H1 (cell line): Measurements from ENCODE around the gene MPV17L2. TPM values are rescaled to one million over a fixed set of nuclear protein-coding genes. Genes with fewer than 3 reads are reported as not detected.

Experiments
- CTCF ChIA-PET: fragments of 300-600 bp; sonication (Branson Sonifier 250); formaldehyde crosslinking; loops from one replicate; lab custom pipeline; 2021; ENCODE audit not compliant: partially characterized antibody; lab: Charles Lee
- POLR2A ChIA-PET: fragments of 300-600 bp; sonication (Branson Sonifier 250); formaldehyde crosslinking; loops from one replicate; lab custom pipeline; 2021; ENCODE audit warnings: inconsistent platforms; ENCODE audit not compliant: partially characterized antibody; lab: Charles Lee
- DNase-seq, 2 experiments: peaks; one replicate each; pipeline versions ENCODE4 v3.0.0 to v3.0.0-alpha.2; 2010 to 2022; ENCODE audit warnings: low spot score in 2 of 2, low read depth in 1 of 2, mixed read lengths in 1 of 2
- FAIRE-seq: peaks from 2 replicates; lab custom pipeline; 2011; peaks lifted over from hg19 to GRCh38; lab: Jason Lieb, UNC
- H2AFZ ChIP-seq: 2 replicates; pipeline ENCODE4 v1.8.1; 2012; ENCODE audit warnings: low read length, inconsistent platforms
- H2AK5ac ChIP-seq: 2 replicates; pipeline ENCODE4 v1.6.1; 2013; ENCODE audit warnings: low read depth, low read length
- H2BK120ac ChIP-seq: replicated peaks from 2 replicates; pipeline ENCODE3; 2013; ENCODE audit warnings: low read depth, low read length, inconsistent platforms
- H2BK12ac ChIP-seq: 2 replicates; pipeline ENCODE4 v1.6.1; 2013; ENCODE audit warnings: low read depth, low read length
- H2BK15ac ChIP-seq: 2 replicates; pipeline ENCODE4 v1.6.1; 2013; ENCODE audit warnings: low read length
- H2BK20ac ChIP-seq: 2 replicates; pipeline ENCODE4 v1.6.1; 2013; ENCODE audit warnings: low read length
- H2BK5ac ChIP-seq: 2 replicates; pipeline ENCODE4 v1.6.1; 2013; ENCODE audit warnings: low read depth, low read length
- H3K14ac ChIP-seq: 2 replicates; pipeline ENCODE4 v1.6.1; 2013; ENCODE audit warnings: inconsistent platforms; ENCODE audit not compliant: insufficient read length
- H3K18ac ChIP-seq: 2 replicates; pipeline ENCODE4 v1.6.1; 2013; ENCODE audit warnings: low read length; ENCODE audit errors: extremely low read depth
- H3K23ac ChIP-seq: 2 replicates; pipeline ENCODE4 v1.6.1; 2013; ENCODE audit warnings: inconsistent platforms; ENCODE audit not compliant: insufficient read length
- H3K23me2 ChIP-seq: 2 replicates; pipeline ENCODE4 v1.6.1; 2013; ENCODE audit warnings: low read depth, low read length
- H3K27ac ChIP-seq: 2 replicates; pipeline ENCODE4 v1.6.1; 2011; ENCODE audit warnings: low read depth, low read length, inconsistent platforms
- H3K27me3 ChIP-seq, 4 experiments: replicated peaks in 1 of 4; 1 replicate in 1 of 4; 2 replicates in 3 of 4; pipeline versions ENCODE4 v1.6.1 to v1.8.1; 2011 to 2013; ENCODE audit warnings: low read length in 3 of 4, mild to moderate bottlenecking in 3 of 4, inconsistent platforms in 2 of 4, mixed read lengths in 2 of 4, moderate library complexity in 1 of 4; ENCODE audit not compliant: control insufficient read depth in 3 of 4, insufficient read depth in 3 of 4; ENCODE audit errors: extremely low read depth in 1 of 4
- H3K36me3 ChIP-seq, 4 experiments: 2 replicates each; pipeline versions ENCODE4 v1.6.1 to v1.8.1; 2011 to 2013; ENCODE audit warnings: mild to moderate bottlenecking in 4 of 4, low read length in 3 of 4, moderate library complexity in 2 of 4, control low read depth in 1 of 4, inconsistent platforms in 1 of 4; ENCODE audit not compliant: insufficient read depth in 4 of 4, control insufficient read depth in 2 of 4
- H3K4ac ChIP-seq: replicated peaks from 2 replicates; pipeline ENCODE3; 2013; ENCODE audit warnings: low read length, low read depth, mixed read lengths, inconsistent platforms; ENCODE audit not compliant: insufficient read length
- H3K4me1 ChIP-seq, 4 experiments: replicated peaks in 1 of 4; 1 replicate in 1 of 4; 2 replicates in 3 of 4; pipeline versions ENCODE4 v1.6.1 to v1.8.1; 2011 to 2013; ENCODE audit warnings: low read length in 3 of 4, inconsistent platforms in 2 of 4, mixed read lengths in 1 of 4; ENCODE audit not compliant: insufficient read depth in 4 of 4, control insufficient read depth in 3 of 4
- H3K4me2 ChIP-seq, 2 experiments: 2 replicates each; pipeline versions ENCODE4 v1.6.1 to v1.8.1; 2011 to 2013; ENCODE audit warnings: low read depth in 2 of 2, low read length in 2 of 2, control low read depth in 1 of 2, inconsistent platforms in 1 of 2, mild to moderate bottlenecking in 1 of 2; ENCODE audit not compliant: insufficient read depth in 1 of 2
- H3K4me3 ChIP-seq, 4 experiments: fragments of 200-600, 300-600 bp in 1 of 4; sonication (generic), shearing (Covaris generic), sonication (Bioruptor Twin) in 1 of 4; 2 replicates each; pipeline versions ENCODE4 v1.5.1 to v1.8.1; 2011 to 2016; ENCODE audit warnings: low read length in 4 of 4, low read depth in 3 of 4, control low read depth in 2 of 4, inconsistent platforms in 2 of 4, mild to moderate bottlenecking in 2 of 4, mixed read lengths in 1 of 4, moderate library complexity in 1 of 4; ENCODE audit not compliant: insufficient read depth in 2 of 4; ENCODE audit errors: extremely low read depth in 1 of 4
- H3K56ac ChIP-seq: replicated peaks from 2 replicates; pipeline ENCODE3; 2013; ENCODE audit warnings: low read depth, mild to moderate bottlenecking, mixed read lengths, low read length, inconsistent platforms; ENCODE audit not compliant: insufficient read length
- H3K79me1 ChIP-seq: 2 replicates; pipeline ENCODE4 v1.6.1; 2013; ENCODE audit warnings: low read depth, low read length, control low read depth
- H3K79me2 ChIP-seq, 2 experiments: 2 replicates each; pipeline versions ENCODE4 v1.6.1 to v1.8.1; 2012 to 2013; ENCODE audit warnings: low read length in 2 of 2, mild to moderate bottlenecking in 2 of 2, inconsistent platforms in 1 of 2; ENCODE audit not compliant: insufficient read depth in 2 of 2, control insufficient read depth in 1 of 2
- H3K9ac ChIP-seq, 4 experiments: replicated peaks in 1 of 4; 1 replicate in 1 of 4; 2 replicates in 3 of 4; pipeline versions ENCODE4 v1.6.1 to v1.8.1; 2011 to 2013; ENCODE audit warnings: low read depth in 3 of 4, low read length in 3 of 4, control low read depth in 2 of 4, mild to moderate bottlenecking in 2 of 4, moderate library complexity in 2 of 4, inconsistent platforms in 1 of 4; ENCODE audit errors: extremely low read depth in 1 of 4
- H3K9me3 ChIP-seq, 2 experiments: 2 replicates each; pipeline versions ENCODE4 v1.6.1 to v1.8.1; 2012 to 2013; ENCODE audit warnings: mild to moderate bottlenecking in 2 of 2, moderate library complexity in 2 of 2, control low read depth in 1 of 2, inconsistent platforms in 1 of 2, low read depth in 1 of 2, low read length in 1 of 2, mixed read lengths in 1 of 2; ENCODE audit not compliant: insufficient read depth in 2 of 2
- H4K20me1 ChIP-seq, 2 experiments: replicated peaks in 1 of 2; 2 replicates each; pipeline versions ENCODE3 to v1.8.1; 2011 to 2013; ENCODE audit warnings: inconsistent platforms in 2 of 2, low read length in 2 of 2, mild to moderate bottlenecking in 1 of 2; ENCODE audit not compliant: insufficient read depth in 2 of 2, control insufficient read depth in 1 of 2
- H4K5ac ChIP-seq: 2 replicates; pipeline ENCODE4 v1.6.1; 2013; ENCODE audit warnings: low read length, low read depth, mixed read lengths, inconsistent platforms; ENCODE audit not compliant: insufficient read length
- H4K8ac ChIP-seq: 2 replicates; pipeline ENCODE4 v1.8.0; 2013; ENCODE audit warnings: mild to moderate bottlenecking, moderate library complexity, low read length, inconsistent platforms; ENCODE audit not compliant: insufficient read depth; ENCODE audit errors: extremely low read depth
- H4K91ac ChIP-seq: replicated peaks from 2 replicates; pipeline ENCODE3; 2013; ENCODE audit warnings: low read length, mixed read lengths, inconsistent platforms; ENCODE audit not compliant: insufficient read length
- ASH2L ChIP-seq: fragments of 200-600, 300-600 bp; sonication (generic); IDR thresholded peaks from one replicate; pipeline ENCODE4 v1.7.1; 2017; ENCODE audit warnings: low read length
- HDAC6 ChIP-seq: IDR thresholded peaks from one replicate; pipeline ENCODE4 v1.7.1; 2012; ENCODE audit warnings: low read depth, mild to moderate bottlenecking, inconsistent platforms, low read length, moderate library complexity
- JUN ChIP-seq: IDR thresholded peaks from 2 replicates; pipeline ENCODE4 v1.6.1; 2011; ENCODE audit warnings: low read depth, mild to moderate bottlenecking, improper control_type of control experiment, low read length
- JUND ChIP-seq: IDR thresholded peaks from 2 replicates; pipeline ENCODE4 v1.6.1; 2011; ENCODE audit warnings: mild to moderate bottlenecking, improper control_type of control experiment, low read length
- NRF1 ChIP-seq: IDR thresholded peaks from 2 replicates; pipeline ENCODE4 v1.6.1; 2011; ENCODE audit warnings: mild to moderate bottlenecking, low read depth, low read length, improper control_type of control experiment
- PHF8 ChIP-seq: fragments of 200-600 bp; sonication (generic); conservative IDR thresholded peaks from 2 replicates; pipeline ENCODE4 v1.7.1; 2012; ENCODE audit warnings: low read depth, mild to moderate bottlenecking, inconsistent platforms, low read length, moderate library complexity
- RAD21 ChIP-seq, 2 experiments: IDR thresholded peaks in 1 of 2; conservative IDR thresholded peaks in 1 of 2; 2 replicates each; pipeline ENCODE4 v1.6.1; 2011; ENCODE audit warnings: low read depth in 2 of 2, low read length in 2 of 2, improper control_type of control experiment in 1 of 2, inconsistent platforms in 1 of 2, mild to moderate bottlenecking in 1 of 2, moderate library complexity in 1 of 2
- RFX5 ChIP-seq: IDR thresholded peaks from 2 replicates; pipeline ENCODE4 v1.6.1; 2011; ENCODE audit warnings: low read depth, low read length, improper control_type of control experiment, borderline replicate concordance
- SP4 ChIP-seq: IDR thresholded peaks from 2 replicates; pipeline ENCODE4 v1.6.1; 2012; ENCODE audit warnings: low read length, inconsistent platforms
- SRF ChIP-seq: IDR thresholded peaks from 2 replicates; pipeline ENCODE4 v1.6.1; 2011; ENCODE audit warnings: mild to moderate bottlenecking, low read depth, low read length, moderate library complexity
- SUZ12 ChIP-seq: fragments of 200-600 bp; sonication (generic); IDR thresholded peaks from 2 replicates; pipeline ENCODE4 v1.6.1; 2012; ENCODE audit warnings: mild to moderate bottlenecking, inconsistent platforms, low read length, moderate library complexity, mixed read lengths
- WGBS, 2 experiments: shearing (Covaris generic) in 1 of 2; methylation state at CpG; one replicate each; pipeline versions ENCODE4 v1.1.6 to v1.1.7; 2013 to 2015; ENCODE audit warnings: low lambda C conversion rate in 2 of 2, mixed read lengths in 2 of 2, inconsistent platforms in 1 of 2, low coverage in 1 of 2, missing lambda C conversion rate in 1 of 2; ENCODE audit not compliant: insufficient replicate concordance in 2 of 2, insufficient coverage in 1 of 2, insufficient read length in 1 of 2; ENCODE audit errors: extremely low coverage in 1 of 2, missing lambda C conversion rate in 1 of 2; 5-methylcytosine and 5-hydroxymethylcytosine counted together
- polyA plus RNA-seq, 7 experiments: library from polyadenylated mRNA; depleted of rRNA in 3 of 7; stranded (reverse) in 5 of 7; unstranded in 2 of 7; fragments of >200 nt in 5 of 7; fragments of 200-250 nt in 2 of 7; gene quantifications; 1 replicate in 5 of 7; 2 replicates in 1 of 7; 4 replicates in 1 of 7; pipeline versions ENCODE4 v1.2.1 to v1.2.3, GENCODE V29; 2011 to 2013; ENCODE audit warnings: missing spikeins in 2 of 7, mixed read lengths in 2 of 7
- total RNA-seq: library from RNA; stranded (reverse); fragmentation: NEBNext Ultra II Directional; extraction: Animal tissue kit (Norgen Biotek cat#: 25700); gene quantifications from 2 replicates; pipeline ENCODE4 v1.2.1, GENCODE V29; 2021

The MPV17L2 gene
- total and polyA plus RNA-seq, 2 of the 8 experiments (the other 6 are each of a cell fraction or from before 2014, with no cell fraction given): 24.2 to 82.6 TPM

DNA sequence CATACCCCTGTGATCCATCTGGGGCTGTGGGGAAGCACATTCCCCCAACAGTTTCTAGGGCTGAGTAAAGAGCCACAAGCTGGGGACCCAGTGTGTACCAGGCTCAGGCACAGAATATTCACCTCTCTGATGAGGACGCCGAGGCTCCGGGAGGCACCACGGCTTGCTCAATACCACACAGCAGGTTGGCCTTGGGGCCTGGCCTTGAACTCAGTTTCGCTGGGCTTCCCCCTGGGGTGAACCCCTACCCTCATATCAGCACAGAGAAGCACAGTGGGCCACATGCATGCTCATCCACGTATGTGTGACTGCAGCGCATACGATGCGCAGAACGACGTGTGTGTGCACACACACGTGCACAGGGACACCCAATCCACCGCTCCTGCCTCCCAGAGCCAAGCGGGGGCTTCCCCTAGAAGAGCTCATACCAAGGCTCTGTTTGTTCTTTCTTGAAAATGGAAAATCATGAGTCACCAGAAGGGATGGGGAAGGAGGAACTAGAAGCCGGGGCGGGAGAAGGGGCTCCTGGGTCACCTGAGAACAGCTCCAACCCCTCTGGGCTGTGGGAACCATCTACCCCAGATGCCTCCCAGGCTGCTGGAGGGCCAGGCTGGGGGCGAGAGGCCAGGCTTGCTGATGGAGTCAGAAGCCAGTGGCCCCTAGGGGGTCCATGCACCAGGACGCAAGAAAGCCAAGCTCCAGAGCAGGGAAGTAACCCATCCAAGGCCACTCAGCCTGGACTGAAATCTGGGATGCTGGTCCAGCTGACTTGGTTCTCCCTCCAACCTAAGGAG, 38.1 kb downstream of the MPV17L2 start:
- Histone ChIP-seq H3K79me1 (no peaks in the 10 kb centered on the region), H4K20me1 (no peaks in the 10 kb centered on the region), H3K4me1 (peaks cover 6 to 20% (median 14%) of the 10 kb centered on the region in 4 experiments), H3K9ac (peak overlapping the region in 2 of 4 experiments; percentile 8 to 22; a peak in 3 of 7 replicates), H2BK12ac (peak overlapping the region; percentile 100; the same call in 1 of the 2 replicates), H3K4ac (peak overlapping the region; percentile 63), H4K5ac (no peak overlapping the region), H4K91ac (peak overlapping the region; percentile 92), H4K8ac (no peak overlapping the region), H3K27ac (no peak overlapping the region), H3K27me3 (peaks cover 0 to 9% (median 4%) of the 10 kb centered on the region in 4 experiments; a peak in 6 of 7 replicates), H3K56ac (no peak overlapping the region), H3K9me3 (no peaks in the 10 kb centered on the region), H3K23me2 (peaks cover 7% of the 10 kb centered on the region), H2BK20ac (peak overlapping the region; percentile 92), H3K18ac (peak overlapping the region; percentile 97), H3K4me3 (peak overlapping the region in 1 of 4 experiments; percentile 28; a peak in 1 of 8 replicates), H2BK5ac (peak overlapping the region; percentile 98; the same call in 1 of the 2 replicates), H2AK5ac (peak overlapping the region; percentile 96; the same call in 1 of the 2 replicates), H2BK15ac (peak overlapping the region; percentile 99; the same call in 1 of the 2 replicates), H3K36me3 (no peaks in the 10 kb centered on the region), H3K23ac (no peak overlapping the region), H3K79me2 (no peaks in the 10 kb centered on the region), H3K4me2 (peak overlapping the region; percentile 56 to 91), H3K14ac (no peak overlapping the region), H2BK120ac (peak overlapping the region; percentile 27), H2AFZ (no peak overlapping the region)
- WGBS, 2 experiments: 77% methylated on average over 18 of the region's 18 CpGs; no CpG with 5 or more reads in 1 of the 2 experiments
- no peak for TF ChIP-seq RAD21 (IDR thresholded peaks at IDR 0.05 in 1 of 2, conservative IDR thresholded peaks at IDR 0.05 in 1 of 2; ENCODE audit: low read depth in 2 of 2, low read length in 2 of 2)
- TF ChIP-seq PHF8: no peak
- no peak for TF ChIP-seq SUZ12
- TF ChIP-seq JUN: no peak
- no peak for TF ChIP-seq SP4
- no peak for TF ChIP-seq NRF1
- no peak for TF ChIP-seq ASH2L
- TF ChIP-seq JUND: no peak
- TF ChIP-seq HDAC6: no peak
- no peak for TF ChIP-seq SRF
- no peak for TF ChIP-seq RFX5
- FAIRE-seq: no peak
- POLR2A ChIA-PET: interaction anchor here (0.6 to 4.4 kb wide), 14 partner anchors 9 to 75 kb away, joined by 3 to 43 read pairs (median 4); partner anchors contain the start of gene JUND
- CTCF ChIA-PET: interaction anchor here (0.8 to 10.1 kb wide), 18 partner anchors 10 to 180 kb away, joined by 3 to 140 read pairs (median 6); partner anchors contain the start of gene RAB3A
- peak in 1 of 2 experiments; percentile 52 for DNase-seq
